Choroid plexus epithelial cell (primary cell): Measurements from ENCODE around the gene EIF2S2.
"Not testable (repeated sequence)": the region's sequence is repeated elsewhere in the genome, so short reads cannot be mapped to it uniquely, and the experiment has no call there.

ENCODE experiments used
- DNase-seq: peaks from one replicate; pipeline ENCODE4 v3.0.0-alpha.2; 2010; ENCODE audit warnings: low read depth
- H3K4me3 ChIP-seq: 2 replicates; pipeline ENCODE4 v1.5.1; 2011; ENCODE audit warnings: low read depth, mild to moderate bottlenecking, control low read depth, low read length, moderate library complexity
- CTCF ChIP-seq: conservative IDR thresholded peaks from 2 replicates; pipeline ENCODE4 v1.5.1; 2011; ENCODE audit warnings: low read depth, mild to moderate bottlenecking, control low read depth, inconsistent platforms, low read length, moderate library complexity

EIF2S2 gene

GRCh38 chr20:34142121-34142520 is 30.1 kb upstream of the EIF2S2 start:
- no peak for DNase-seq
- H3K4me3 ChIP-seq = no peak overlapping the region
- TF ChIP-seq CTCF = no peak

GRCh38 chr20:34141293-34141692 is 29.2 kb upstream of the EIF2S2 start:
- no peak for TF ChIP-seq CTCF
- DNase-seq = no peak
- no peak overlapping the region for H3K4me3 ChIP-seq

- not testable (repeated sequence) for DNase-seq, H3K4me3 ChIP-seq
These were observed 23.7 kb upstream of the EIF2S2 start for GRCh38 chr20:34135525-34136275.

GRCh38 chr20:34133365-34133860 is 21.4 kb upstream of the EIF2S2 start:
- DNase-seq, H3K4me3 ChIP-seq: not testable (repeated sequence)

GRCh38 chr20:34132943-34133342 is 20.9 kb upstream of the EIF2S2 start:
- H3K4me3 ChIP-seq, DNase-seq: not testable (repeated sequence)

GRCh38 chr20:34132491-34132890 is 20.4 kb upstream of the EIF2S2 start:
- DNase-seq, H3K4me3 ChIP-seq: not testable (repeated sequence)

GRCh38 chr20:34131491-34131890 is 19.4 kb upstream of the EIF2S2 start:
- no peak for DNase-seq
- no peak for TF ChIP-seq CTCF
- H3K4me3 ChIP-seq = no peak overlapping the region

GRCh38 chr20:34129518-34130162 is 17.6 kb upstream of the EIF2S2 start:
- H3K4me3 ChIP-seq = no peak overlapping the region
- peak; percentile 85 for TF ChIP-seq CTCF
- DNase-seq = peak; percentile 85

GRCh38 chr20:34127792-34128191 is 15.7 kb upstream of the EIF2S2 start:
- no peak for DNase-seq
- TF ChIP-seq CTCF = no peak
- no peak overlapping the region for H3K4me3 ChIP-seq
